Activated gamma-delta T cell (primary cell): ENCODE results near the gene NLRP1.
"Not testable (repeated sequence)": the region's sequence is repeated elsewhere in the genome, so short reads cannot be mapped to it uniquely, and the experiment has no call there.

Experiments used
- DNase-seq: peaks from one replicate; lab custom pipeline; 2025; lab: John Stamatoyannopoulos, UW

Gene NLRP1

DNA sequence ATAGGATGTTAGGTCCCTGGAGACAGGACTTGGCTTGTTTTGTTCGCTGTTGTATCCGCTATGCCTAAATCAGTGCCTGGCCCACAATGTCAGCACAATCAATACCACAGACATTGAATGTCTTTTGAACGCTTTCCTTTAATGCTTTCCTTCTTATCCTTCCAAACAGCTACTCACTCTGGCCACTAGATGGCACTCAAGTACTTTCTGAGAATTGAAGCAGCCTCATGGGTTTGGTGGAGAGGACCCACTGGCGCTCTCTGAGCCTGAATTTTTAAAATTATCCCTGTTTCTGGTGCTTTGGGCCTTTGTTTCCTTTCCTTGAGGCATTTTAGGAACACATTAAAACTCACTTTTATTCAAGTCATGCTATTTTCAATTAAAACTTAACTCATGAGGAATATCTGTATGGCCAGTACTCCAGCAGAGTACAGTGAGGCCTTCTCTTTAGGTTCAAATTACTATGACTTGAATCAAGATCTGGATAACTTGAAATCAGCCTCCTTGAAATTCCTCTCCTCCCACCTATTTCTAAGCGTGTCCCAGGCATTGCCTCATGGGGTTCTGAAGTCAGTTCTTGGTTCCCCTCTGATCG, 3.2 kb upstream of the NLRP1 start:
- no peak for DNase-seq

DNA sequence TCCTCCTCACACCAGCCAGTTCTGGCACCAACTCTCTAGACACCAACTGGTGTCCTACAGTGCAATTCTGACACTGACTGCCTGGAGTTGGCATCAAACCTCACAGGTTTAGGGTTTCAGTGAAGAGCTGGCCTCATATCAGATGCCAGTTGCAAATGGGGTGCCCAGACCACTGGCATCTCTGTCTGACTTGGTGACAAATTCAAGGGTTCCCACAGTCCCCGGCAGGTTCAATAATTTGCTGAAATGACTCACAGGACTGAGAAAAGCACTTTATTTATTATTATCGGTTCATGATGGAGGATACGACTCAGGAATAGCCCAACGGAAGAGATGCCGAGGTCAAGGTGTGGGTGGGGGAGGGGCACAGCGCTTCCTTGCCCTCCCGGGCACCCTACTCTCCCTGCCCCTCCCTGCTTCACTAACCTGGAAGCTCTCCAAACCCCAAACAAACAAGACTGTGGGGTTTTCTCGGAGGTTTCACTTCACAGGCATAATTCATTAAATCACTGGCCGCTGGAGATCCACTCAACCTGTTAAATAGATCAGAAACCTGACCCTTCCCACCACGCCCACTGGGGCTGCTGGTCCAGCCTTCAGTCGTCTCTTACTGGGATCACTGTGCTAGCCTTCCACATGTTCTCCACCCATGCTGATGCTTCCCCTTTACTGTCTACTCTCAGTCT, 1.7 kb upstream of the NLRP1 start:
- DNase-seq: no peak

DNA sequence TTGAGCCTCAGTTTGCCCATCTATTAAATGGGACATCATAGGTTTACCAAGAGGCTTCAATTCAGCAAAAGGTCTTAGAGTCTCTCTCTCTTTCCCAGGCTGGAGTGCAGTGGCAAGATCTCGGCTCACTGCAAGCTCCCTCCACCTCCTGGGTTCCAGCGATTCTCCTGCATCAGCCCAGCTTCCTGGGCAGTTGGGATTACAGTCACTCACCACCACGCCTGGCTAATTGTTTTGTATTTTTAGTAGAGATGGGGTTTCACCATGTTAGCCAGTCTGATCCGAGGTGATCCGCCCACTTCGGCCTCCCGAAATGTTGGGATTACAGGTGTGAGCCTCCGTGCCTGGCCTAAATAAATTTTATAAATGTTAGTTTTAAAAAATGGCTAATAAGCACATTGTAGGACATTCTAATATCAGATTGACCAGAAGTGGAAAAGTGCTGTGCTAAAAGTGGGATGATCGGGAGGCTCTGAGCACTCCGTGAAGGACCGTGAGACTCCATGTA, 1.0 kb upstream of the NLRP1 start:
- no peak for DNase-seq

DNA sequence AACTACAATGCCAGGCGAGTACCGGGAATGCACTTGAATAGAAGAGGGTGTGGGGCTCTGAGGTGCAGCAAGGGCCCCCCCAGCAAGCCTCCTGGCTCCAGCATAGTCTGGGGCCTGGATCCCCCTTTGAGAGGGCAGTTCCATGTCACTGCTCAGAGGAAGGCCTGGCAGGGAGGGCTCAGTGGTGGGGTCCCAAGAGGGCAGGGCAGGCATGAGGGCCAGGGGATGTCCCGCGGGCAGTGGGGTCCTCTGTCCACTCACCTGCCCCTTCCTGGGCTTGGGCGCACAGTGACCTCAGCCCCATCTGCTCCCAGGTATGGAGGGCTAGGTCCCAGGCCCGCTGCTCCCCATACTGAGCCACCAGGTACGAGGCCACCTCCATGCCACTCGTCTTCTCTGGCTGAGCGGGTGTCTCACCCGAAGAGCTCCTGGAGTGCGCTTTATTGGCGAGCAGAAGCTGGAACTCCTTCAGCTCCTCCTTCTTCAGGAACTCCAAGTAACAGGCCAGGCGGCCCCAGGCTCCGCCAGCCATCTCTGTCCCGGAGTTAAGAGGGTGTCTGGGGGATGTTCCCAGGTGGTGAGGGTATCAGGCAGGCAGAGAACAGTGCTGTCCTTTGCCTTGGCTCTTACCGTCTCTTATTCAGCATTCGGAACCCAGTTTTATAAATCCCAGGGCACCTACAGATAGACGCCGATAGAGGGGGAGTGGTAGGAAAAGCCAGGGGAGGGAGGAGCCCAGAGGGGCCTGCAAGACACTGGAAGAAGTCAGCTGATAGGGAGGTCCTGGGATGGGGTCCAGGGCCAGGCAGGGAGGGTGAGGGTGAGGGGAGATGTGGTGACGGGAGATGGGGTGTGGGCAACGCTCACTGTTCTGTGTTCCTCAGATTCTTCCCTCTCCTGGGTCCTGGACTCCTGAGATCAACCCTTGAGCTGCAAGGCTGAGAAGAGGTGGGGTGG, 605 bp downstream of the NLRP1 start:
- no peak for DNase-seq

DNA sequence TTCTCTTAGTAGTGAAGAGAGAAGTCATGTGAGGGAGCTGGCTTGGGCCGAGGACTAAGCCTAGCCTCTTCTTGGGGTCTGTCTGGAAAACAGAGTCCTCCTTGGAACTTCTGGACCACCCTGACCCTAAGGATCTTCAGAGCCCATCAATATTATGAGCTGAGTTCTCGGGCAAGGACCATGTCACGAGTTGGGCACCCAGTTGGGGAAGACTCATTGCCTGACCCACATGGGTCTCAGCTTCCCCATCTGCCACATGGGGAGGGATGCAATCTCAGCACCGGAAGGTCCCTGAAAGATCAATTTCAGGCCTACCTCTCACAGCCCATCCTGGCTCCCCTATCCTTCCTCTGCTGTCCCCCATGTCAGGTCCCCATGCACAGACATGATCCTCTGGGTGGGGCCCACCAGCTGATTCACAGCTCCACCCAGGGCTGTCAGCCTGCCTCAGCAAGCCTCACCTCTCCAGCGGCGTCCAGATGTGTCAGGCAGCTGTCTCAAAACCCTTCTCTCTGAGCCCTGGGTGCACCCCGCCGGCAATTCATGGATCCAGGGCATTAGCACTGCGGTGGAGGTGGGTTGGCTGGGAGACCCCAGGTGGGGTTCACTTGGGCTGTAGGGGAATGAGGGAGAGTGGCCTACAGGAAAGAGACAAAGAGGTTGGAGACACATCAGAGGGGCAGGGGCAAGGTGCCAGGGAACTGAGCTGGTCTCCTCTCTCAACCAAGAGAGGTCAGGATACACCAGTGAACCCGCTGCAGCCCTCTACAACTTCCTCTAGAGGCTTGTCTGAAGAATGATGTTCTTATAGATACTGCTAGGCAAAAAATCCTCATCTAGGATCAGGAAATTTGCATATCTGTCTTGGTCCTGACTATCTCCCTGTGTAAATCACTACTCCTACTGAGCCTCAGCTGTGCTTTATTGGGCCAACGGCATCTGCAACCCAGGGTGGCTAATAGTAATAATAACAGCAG, 1.8 kb downstream of the NLRP1 start:
- DNase-seq: no peak

DNA sequence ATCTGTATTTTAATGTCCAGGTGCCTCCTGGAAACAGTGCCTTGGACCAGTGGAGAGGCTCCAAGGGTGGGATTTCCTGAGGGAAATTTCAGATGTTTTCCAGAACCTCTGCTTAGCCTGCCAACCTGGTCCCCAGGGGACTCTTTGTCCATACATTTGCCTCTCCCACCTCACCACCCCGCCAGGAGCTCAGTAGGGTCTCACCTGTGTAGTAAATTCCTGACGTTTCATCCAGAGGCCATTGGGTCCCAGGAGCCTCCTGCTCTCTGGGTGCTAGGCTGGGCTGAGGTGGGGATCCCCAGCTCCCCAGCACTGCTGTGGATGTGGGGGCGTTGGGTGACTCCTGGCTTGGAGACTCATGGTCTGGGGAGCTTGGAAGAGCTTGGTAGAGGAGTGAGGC, 2.7 kb downstream of the NLRP1 start:
- no peak for DNase-seq

DNA sequence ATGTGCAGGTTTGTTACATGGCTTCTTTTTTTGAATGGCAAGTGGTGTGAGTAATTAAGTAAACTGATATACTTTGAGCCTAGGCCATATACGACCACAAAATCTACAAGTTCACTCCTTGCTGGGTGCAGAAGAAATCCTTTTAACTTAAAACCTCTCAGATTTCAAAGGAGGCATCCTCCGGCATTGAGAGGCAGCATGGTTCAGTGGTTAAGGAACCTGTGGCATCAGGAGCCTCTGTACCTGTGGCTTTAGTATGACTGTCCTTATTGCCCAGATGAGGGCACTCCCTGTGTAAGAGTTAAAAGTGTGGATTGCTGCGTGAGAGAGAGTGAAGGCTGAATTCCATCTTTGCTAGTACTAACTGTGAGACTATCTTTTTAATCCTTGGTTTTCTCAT, 3.3 kb downstream of the NLRP1 start:
- DNase-seq: no peak

DNA sequence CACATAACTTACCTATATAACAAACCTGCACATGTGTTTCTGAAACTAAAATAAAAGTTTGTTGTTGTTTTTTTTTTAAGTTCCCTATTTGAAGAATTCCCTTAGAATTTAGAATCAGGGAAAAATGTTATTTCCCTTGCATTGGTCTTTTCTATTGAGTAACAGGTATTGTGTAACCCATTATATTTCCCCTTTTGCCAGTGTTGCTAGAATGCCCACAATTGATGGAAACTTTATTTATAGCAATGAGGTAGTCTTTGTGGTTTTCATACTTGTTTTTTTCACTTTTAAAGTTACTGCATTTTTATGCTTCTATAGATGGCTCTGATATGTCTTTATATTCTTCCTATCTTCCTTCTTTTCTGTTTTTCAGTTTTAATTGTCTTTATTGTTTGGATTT, 3.9 kb downstream of the NLRP1 start:
- DNase-seq: no peak

DNA sequence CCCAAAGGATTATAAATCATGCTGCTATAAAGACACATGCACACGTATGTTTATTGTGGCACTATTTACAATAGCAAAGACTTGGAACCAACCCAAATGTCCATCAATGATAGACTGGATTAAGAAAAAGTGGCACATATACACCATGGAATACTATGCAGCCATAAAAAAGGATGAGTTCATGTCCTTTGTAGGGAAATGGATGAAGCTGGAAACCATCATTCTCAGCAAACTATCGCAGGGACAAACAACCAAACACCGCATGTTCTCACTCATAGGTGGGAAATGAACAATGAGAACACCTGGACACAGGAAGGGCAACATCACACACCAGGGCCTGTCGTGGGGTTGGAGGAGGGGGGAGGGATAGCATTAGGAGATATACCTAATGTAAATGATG, 5.5 kb downstream of the NLRP1 start:
- DNase-seq: not testable (repeated sequence)

DNA sequence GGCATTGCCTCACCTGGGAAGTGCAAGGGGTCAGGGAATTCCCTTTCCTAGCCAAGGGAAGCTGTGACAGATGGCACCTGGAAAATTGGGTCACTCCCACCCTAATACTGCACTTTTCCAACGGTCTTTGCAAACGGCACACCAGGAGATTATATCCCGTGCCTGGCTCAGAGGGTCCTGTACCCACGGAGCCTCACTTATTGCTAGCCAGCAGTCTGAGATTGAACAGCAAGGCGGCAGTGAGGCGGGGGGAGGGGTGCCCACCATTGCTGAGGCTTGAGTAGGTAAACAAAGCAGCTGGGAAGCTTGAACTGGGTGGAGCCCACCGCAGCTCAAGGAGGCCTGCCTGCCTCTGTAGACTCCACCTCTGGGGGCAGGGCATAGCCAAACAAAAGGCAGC, 11.3 kb downstream of the NLRP1 start:
- not testable (repeated sequence) for DNase-seq

DNA sequence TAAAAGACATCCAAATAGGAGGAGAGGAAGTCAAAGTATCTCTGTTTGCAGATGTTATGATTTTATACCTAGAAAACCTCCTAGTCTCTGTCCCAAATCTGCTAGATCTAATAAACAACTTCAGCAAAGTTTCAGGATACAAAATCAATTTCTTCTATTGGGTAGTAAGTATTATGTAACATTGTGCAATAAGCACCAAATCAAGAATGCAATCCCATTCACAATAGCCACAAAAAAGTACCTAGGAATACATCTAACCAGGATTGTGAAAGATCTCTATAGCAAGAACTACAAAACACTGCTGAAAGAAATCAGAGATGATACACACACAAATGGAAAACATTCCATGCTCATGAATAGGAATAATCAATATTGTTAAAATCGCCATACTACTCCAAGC, 13.0 kb downstream of the NLRP1 start:
- no peak for DNase-seq

DNA sequence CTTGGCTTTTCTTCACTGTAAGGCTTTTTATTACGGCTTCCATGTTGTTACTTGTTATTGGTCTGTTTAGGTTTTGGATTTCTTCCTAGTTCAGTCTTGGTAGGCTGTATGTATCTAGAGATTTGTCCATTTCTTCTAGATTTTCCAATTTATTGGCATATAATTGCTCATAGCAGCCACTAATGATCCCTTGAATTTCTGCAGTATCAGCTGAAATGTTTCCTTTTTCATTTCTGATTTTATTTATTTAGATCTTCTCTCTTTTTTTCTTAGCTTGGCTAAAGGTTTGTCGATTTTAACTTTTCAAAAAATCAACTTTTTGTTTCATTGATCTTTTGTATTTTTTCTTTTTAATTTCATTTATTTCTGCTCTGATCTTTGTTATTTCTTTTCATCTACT, 18.5 kb downstream of the NLRP1 start:
- no peak for DNase-seq

DNA sequence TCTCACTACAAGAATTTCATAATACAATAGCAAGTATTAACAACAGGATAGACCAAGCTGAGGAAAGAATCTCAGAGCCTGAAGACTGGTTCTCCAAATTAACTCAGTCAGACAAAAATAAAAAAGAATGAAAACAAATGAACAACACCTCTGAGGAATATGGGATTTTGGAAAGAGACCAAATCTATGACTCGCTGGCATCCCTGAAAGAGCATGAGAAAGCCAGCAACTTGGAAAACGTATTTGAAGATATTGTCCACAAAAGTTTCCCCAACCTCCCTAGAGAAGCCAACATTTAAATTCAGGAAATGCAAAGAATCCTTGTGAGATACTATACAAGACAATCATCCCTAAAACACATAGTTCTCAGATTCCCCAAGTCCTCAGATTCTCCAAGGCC, 20.9 kb downstream of the NLRP1 start:
- no peak for DNase-seq

DNA sequence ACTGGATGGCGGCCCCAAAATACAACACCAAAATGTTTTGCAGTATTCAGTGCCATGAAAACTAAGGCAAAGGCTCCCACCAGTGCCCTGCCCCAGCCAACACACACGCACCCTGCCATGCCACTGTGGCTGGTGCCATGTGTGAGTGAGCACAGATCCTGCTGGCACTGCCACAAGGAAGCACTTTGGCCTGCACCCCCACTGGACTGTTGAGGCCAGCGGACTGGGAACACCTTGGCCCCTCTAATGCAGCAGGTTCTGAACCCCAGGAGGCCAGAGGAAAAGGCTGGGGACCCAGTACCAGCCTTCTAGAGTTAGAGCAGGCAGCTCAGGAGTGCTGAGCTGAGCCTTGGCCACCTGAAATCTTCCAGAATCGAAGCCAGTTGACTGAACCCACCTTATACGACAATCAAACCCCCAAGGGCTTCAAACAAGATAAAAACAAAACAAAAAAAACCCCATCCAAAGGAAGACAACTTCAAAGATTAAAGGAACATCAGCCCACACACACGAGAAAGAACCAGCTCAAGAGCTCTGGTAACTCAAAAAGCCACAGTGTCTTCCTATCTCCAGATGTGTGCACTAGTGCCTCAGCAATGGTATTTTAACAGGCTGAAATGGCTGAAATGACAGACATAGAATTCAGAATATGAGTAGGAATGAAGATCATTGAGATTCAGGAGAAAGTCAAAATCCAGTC, 21.5 kb downstream of the NLRP1 start:
- DNase-seq: no peak

DNA sequence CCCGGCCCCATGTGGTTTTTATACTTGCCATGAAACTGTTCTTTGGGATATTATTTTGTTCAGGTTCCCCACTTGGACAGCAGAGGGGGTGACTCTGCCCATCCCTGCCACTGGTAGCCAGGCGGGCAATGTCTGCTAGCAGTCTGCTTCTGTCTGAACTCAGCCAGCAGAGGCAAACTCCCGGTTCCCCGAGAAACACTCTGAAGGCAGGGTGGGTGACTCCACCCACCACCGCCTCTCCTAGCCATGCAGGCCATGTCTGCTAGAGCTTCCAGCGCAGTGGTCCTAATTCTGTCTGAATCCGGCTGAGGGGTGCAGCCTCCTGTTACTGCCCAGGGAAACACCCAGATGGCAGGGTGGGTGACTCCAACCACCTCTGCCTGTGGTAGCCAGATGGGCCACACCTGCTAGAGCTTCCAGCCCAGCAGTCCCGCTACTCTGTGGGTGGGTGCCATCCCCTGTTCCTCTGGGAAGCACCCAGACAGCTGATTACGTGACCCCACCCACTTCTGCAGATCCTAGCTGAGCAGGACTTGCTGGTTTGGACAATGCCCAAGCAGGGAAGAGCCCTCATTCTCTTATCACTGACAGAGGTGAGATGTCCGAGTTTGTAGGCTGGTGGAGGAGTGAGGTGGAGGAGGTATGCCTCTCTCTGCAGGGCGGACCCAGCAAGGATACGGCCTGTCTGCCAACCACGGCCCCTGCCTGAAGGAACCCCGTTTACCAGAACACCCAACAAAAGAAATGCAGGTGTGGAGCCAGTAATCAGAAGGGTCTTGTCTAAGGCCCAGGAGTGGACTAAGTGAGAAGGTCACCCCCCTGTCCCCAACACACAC, 22.4 kb downstream of the NLRP1 start:
- no peak for DNase-seq

DNA sequence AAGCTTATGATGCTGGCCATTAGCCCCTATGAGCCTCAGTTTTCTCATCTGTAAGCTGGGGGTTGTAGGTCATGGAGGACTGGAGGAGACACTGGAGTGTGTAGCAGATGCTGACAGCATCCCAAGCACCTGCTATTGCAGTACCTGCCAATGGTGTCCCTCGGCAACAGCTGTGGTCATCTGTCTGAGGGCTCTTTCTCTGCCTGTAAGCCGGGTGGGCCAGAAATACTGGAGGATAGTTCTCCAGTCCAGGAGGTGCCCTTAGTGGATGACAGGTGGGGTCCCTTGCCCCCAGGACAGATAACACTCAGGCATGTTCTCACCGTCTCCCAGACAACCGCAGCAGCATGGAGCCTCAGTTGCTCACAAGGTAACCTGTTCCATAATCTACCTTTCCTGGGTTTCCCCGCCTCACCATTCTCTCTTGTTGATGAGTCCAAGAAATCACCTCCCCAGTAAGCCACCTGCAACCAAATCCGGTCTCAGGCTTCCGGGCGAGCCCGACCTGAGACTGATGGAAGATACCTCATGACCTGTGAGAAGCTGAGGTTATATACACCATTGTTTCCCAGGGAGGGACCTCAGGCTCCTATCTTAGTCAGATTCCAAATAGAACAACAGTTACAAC, 23.8 kb downstream of the NLRP1 start:
- no peak for DNase-seq

DNA sequence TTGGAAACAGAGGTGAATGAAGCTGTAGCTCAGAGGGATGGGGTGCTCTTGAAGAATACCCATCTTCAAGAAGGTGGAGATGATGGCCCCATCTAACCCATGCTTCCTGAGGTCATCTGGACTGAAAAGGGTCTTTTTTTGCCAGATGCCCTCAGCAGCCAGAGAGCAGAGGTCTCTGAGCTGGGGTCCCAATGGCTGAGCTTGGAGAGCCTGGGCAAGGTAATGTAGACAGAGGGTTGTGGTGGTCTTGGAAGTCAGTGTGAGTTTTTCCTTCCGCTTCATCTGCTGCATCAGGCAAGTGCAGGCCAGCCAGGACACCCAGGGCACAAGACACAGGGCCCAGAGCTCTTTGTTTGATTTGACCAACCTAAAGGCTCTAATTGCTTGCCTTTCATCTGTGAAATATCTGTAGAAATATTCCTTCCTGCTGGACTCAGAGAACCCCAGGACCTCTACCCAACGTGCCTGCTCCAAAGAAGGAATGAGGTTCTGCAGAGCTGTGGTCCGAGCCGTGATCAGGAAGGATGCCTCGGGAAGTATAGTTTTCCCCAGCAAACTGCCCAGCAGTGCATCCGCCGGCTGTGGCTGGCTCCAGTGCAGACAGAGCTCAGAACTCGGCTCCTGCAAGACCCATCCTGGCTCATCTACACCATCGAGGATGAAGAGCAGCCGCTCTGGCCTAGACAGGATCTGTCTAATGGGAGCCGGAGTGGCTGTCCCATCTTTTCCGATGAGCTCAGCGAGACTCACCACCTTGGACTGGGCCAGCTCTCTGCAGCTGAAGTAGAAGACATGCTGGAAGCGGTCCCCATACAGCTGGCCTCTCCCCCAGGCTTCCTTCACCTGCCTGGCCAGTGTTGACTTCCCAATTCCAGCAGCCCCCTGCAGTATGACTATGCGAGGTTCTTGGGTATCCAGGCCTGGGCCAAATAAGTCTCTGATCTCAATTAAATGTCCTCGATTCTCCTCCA, 25.2 kb downstream of the NLRP1 start:
- DNase-seq: no peak

DNA sequence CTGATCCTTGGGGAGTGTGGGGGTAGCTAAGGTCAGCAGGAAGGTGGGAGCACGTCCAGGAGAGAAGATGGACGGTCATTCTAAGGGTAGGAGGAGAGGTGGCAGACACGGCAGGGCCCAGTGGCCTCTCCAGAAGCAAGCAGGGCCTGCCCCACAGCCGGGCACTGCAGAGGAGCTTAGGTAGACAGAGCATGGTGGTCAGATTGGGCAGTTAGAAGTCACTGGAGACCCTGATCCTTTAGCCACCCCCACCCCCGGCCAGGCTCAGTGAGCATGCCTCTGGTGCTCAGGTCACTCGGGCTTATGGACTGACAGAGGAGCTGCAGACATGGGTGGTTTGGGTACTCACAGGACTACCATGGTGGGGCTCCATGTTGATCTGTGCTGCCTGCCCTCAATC, 26.3 kb downstream of the NLRP1 start:
- no peak for DNase-seq
